Lung (tissue), 12 donors: ENCODE data around the gene DAB1. TPM values are rescaled to one million over a fixed set of nuclear protein-coding genes. Genes with fewer than 3 reads are reported as not detected.

Experiments
- ATAC-seq: fragments of 200-7000 bp; cut with Tn5 transposase; one replicate; pipeline ENCODE4 v1.9.1; 2020; ENCODE audit warnings: moderate number of reproducible peaks; ENCODE audit not compliant: insufficient read depth, low FRiP score
- DNase-seq, 3 donors: peaks; one replicate each; pipeline ENCODE4 v3.0.0-alpha.2; 2013 to 2017
- H3K27ac ChIP-seq, 2 donors: one replicate each; pipeline ENCODE4 v1.5.1; 2013; ENCODE audit warnings: mild to moderate bottlenecking in 2 of 2, moderate library complexity in 2 of 2, control low read depth in 1 of 2, inconsistent platforms in 1 of 2, low read depth in 1 of 2, low read length in 1 of 2
- H3K27me3 ChIP-seq, 3 donors: one replicate each; pipeline ENCODE4 v1.5.1; 2013; ENCODE audit warnings: low read length in 2 of 3; ENCODE audit not compliant: control insufficient read depth in 3 of 3, insufficient read depth in 3 of 3
- H3K36me3 ChIP-seq, 4 donors: one replicate each; pipeline ENCODE4 v1.5.1; 2013; ENCODE audit warnings: low read length in 4 of 4, mild to moderate bottlenecking in 1 of 4, moderate library complexity in 1 of 4; ENCODE audit not compliant: control insufficient read depth in 4 of 4, insufficient read depth in 4 of 4
- H3K4me1 ChIP-seq, 5 donors: one replicate each; pipeline ENCODE4 v1.5.1; 2013; ENCODE audit warnings: low read length in 5 of 5, mild to moderate bottlenecking in 2 of 5, moderate library complexity in 1 of 5; ENCODE audit not compliant: control insufficient read depth in 5 of 5, insufficient read depth in 5 of 5
- H3K4me3 ChIP-seq: one replicate; pipeline ENCODE4 v1.5.1; 2013; ENCODE audit warnings: mild to moderate bottlenecking, control low read depth, moderate library complexity
- H3K9ac ChIP-seq, 2 donors: one replicate each; pipeline ENCODE4 v1.5.1; 2013; ENCODE audit warnings: low read length in 2 of 2, control low read depth in 1 of 2; ENCODE audit not compliant: insufficient read depth in 1 of 2
- H3K9me3 ChIP-seq, 4 donors: one replicate each; pipeline ENCODE4 v1.5.1; 2013; ENCODE audit warnings: low read length in 3 of 4, mild to moderate bottlenecking in 1 of 4, moderate library complexity in 1 of 4; ENCODE audit not compliant: control insufficient read depth in 4 of 4, insufficient read depth in 3 of 4
- CTCF ChIP-seq: IDR thresholded peaks from 2 replicates; pipeline ENCODE4 v1.5.1; 2012; ENCODE audit warnings: mild to moderate bottlenecking; ENCODE audit errors: control extremely low read depth, extremely low read depth
- WGBS, 2 donors: extraction: QIAGEN DNeasy Blood & Tissue Kit; methylation state at CpG; one replicate each; pipeline ENCODE4 v1.1.7; 2013; 5-methylcytosine and 5-hydroxymethylcytosine counted together
- polyA plus RNA-seq, 2 donors: library from polyadenylated mRNA; stranded (reverse); fragments of 200-250 nt; gene quantifications; one replicate each; pipeline ENCODE4 v1.2.1, GENCODE V29; 2013
- total RNA-seq, 2 donors: library from RNA; depleted of rRNA in 1 of 2; stranded (reverse); fragments of >200 nt in 1 of 2; gene quantifications; one replicate each; pipeline ENCODE4 v1.2.1, GENCODE V29; 2014 to 2021
- donor health status: control.
- donor health status: control.
- donor health status: Bipolar disorder and iron deficiency.
- donor health status: healthy.
- donor health status: DM: yes; HTN: yes; CAD: no.

Gene DAB1
- total and polyA plus RNA-seq, 4 donors, result 0.06 to 0.77 (median 0.10) TPM

GRCh38 chr1:57007472-57007871, 416.4 kb downstream of the DAB1 start:
- H3K9me3 ChIP-seq, result no peaks in the 10 kb centered on the region
- peaks cover 0 to 5% (median 0%) of the 10 kb centered on the region in 5 donors for H3K4me1 ChIP-seq
- ATAC-seq, result no peak
- H3K9ac ChIP-seq, result no peak overlapping the region
- H3K4me3 ChIP-seq, result no peak overlapping the region
- no peak for DNase-seq
- no peaks in the 10 kb centered on the region for H3K27me3 ChIP-seq
- H3K27ac ChIP-seq, result no peak overlapping the region
- WGBS, 2 donors, result 71 to 78% methylated on average over 2 of the region's 2 CpGs
- H3K36me3 ChIP-seq, result no peaks in the 10 kb centered on the region
- no peak for TF ChIP-seq CTCF

GRCh38 chr1:57003398-57004139, 420.3 kb downstream of the DAB1 start:
- Histone ChIP-seq H3K4me3 (no peak overlapping the region), H3K36me3 (no peaks in the 10 kb centered on the region), H3K4me1 (peaks cover 0 to 5% (median 0%) of the 10 kb centered on the region in 5 donors), H3K27ac (no peak overlapping the region), H3K27me3 (no peaks in the 10 kb centered on the region), H3K9me3 (no peaks in the 10 kb centered on the region), H3K9ac (no peak overlapping the region)
- no peak for ATAC-seq
- DNase-seq, result no peak
- TF ChIP-seq CTCF, result no peak
- WGBS, 2 donors, result 53 to 55% methylated on average over 4 of the region's 4 CpGs

GRCh38 chr1:56995414-56996100, 428.3 kb downstream of the DAB1 start:
- Histone ChIP-seq H3K36me3 (no peaks in the 10 kb centered on the region), H3K9ac (no peak overlapping the region), H3K9me3 (no peaks in the 10 kb centered on the region), H3K27ac (no peak overlapping the region), H3K27me3 (no peaks in the 10 kb centered on the region), H3K4me1 (no peaks in the 10 kb centered on the region), H3K4me3 (no peak overlapping the region)
- ATAC-seq (no peak), DNase-seq (no peak)
- no peak for TF ChIP-seq CTCF
- WGBS, 2 donors, result 69 to 90% methylated on average over 4 of the region's 4 CpGs
